Effector memory CD8-positive, alpha-beta T cell (primary cell): ENCODE measurements around the gene MBNL2.

ENCODE experiments used
- ATAC-seq: fragments of 150-1000 bp; cut with Tn5 transposase; replicated peaks from 2 replicates; pipeline ENCODE4 v1.10.0; 2021; ENCODE audit warnings: mild to moderate bottlenecking, moderate library complexity
- DNase-seq, 3 experiments: peaks; one replicate each; pipeline ENCODE4 v3.0.0; 2021
- H3K27ac Mint-ChIP-seq, 2 donors: one replicate each; pipeline ENCODE4 v1.8.0; 2022; ENCODE audit warnings: mild to moderate bottlenecking in 2 of 2, mixed read lengths in 2 of 2, moderate library complexity in 2 of 2
- H3K27me3 Mint-ChIP-seq, 2 donors: one replicate each; pipeline ENCODE4 v1.8.0; 2022; ENCODE audit warnings: mixed read lengths in 2 of 2
- H3K36me3 Mint-ChIP-seq: one replicate; pipeline ENCODE4 v1.8.0; 2022; ENCODE audit warnings: mild to moderate bottlenecking, moderate library complexity, mixed read lengths; ENCODE audit not compliant: insufficient read depth
- H3K4me1 Mint-ChIP-seq, 2 donors: one replicate each; pipeline ENCODE4 v1.8.0; 2022; ENCODE audit warnings: low read depth in 2 of 2, mixed read lengths in 2 of 2
- H3K4me3 Mint-ChIP-seq, 2 donors: one replicate each; pipeline ENCODE4 v1.8.0; 2022; ENCODE audit warnings: mild to moderate bottlenecking in 2 of 2, mixed read lengths in 2 of 2, moderate library complexity in 2 of 2
- H3K9me3 Mint-ChIP-seq, 2 donors: one replicate each; pipeline ENCODE4 v1.8.0; 2022; ENCODE audit warnings: mixed read lengths in 2 of 2

Gene MBNL2

GRCh38 chr13:97253581-97254293 is 31.6 kb downstream of the MBNL2 start:
- DNase-seq (no peak), ATAC-seq (no peak)
- Mint-ChIP-seq H3K4me3 (no peak overlapping the region), H3K36me3 (peaks cover 2% of the 10 kb centered on the region), H3K27ac (no peak overlapping the region), H3K4me1 (peaks cover 37 to 54% of the 10 kb centered on the region in 2 donors), H3K27me3 (no peaks in the 10 kb centered on the region), H3K9me3 (no peaks in the 10 kb centered on the region)

GRCh38 chr13:97254816-97255215 is 32.7 kb downstream of the MBNL2 start:
- no peak overlapping the region for H3K27ac Mint-ChIP-seq
- no peak overlapping the region for H3K4me3 Mint-ChIP-seq
- no peaks in the 10 kb centered on the region for H3K27me3 Mint-ChIP-seq
- H3K4me1 Mint-ChIP-seq = peaks cover 45 to 58% of the 10 kb centered on the region in 2 donors
- peaks cover 8% of the 10 kb centered on the region for H3K36me3 Mint-ChIP-seq
- no peak for ATAC-seq
- DNase-seq = no peak
- no peaks in the 10 kb centered on the region for H3K9me3 Mint-ChIP-seq

GRCh38 chr13:97255515-97256021 is 33.4 kb downstream of the MBNL2 start:
- Mint-ChIP-seq H3K4me3 (no peak overlapping the region), H3K27me3 (no peaks in the 10 kb centered on the region), H3K27ac (no peak overlapping the region), H3K4me1 (peaks cover 44 to 58% of the 10 kb centered on the region in 2 donors), H3K9me3 (no peaks in the 10 kb centered on the region), H3K36me3 (peaks cover 15% of the 10 kb centered on the region)
- no peak for ATAC-seq
- DNase-seq = no peak

GRCh38 chr13:97256343-97256783 is 34.2 kb downstream of the MBNL2 start:
- DNase-seq (no peak), ATAC-seq (no peak)
- H3K4me1 Mint-ChIP-seq = peaks cover 49 to 62% of the 10 kb centered on the region in 2 donors

GRCh38 chr13:97257228-97257755 is 35.2 kb downstream of the MBNL2 start:
- peak overlapping the region; percentile 87 to 95 for H3K27ac Mint-ChIP-seq
- peaks cover 58 to 71% of the 10 kb centered on the region in 2 donors for H3K4me1 Mint-ChIP-seq
- peaks cover 26% of the 10 kb centered on the region for H3K36me3 Mint-ChIP-seq
- no peaks in the 10 kb centered on the region for H3K27me3 Mint-ChIP-seq
- H3K4me3 Mint-ChIP-seq = peak overlapping the region; percentile 43 to 54
- no peaks in the 10 kb centered on the region for H3K9me3 Mint-ChIP-seq
- DNase-seq (no peak), ATAC-seq (no peak)

More at GRCh38 chr13:97256343-97256783, 34.2 kb downstream of the MBNL2 start:
- H3K36me3 Mint-ChIP-seq = peaks cover 22% of the 10 kb centered on the region
- no peak overlapping the region for H3K27ac Mint-ChIP-seq
- H3K27me3 Mint-ChIP-seq = no peaks in the 10 kb centered on the region
- H3K4me3 Mint-ChIP-seq = no peak overlapping the region
- H3K9me3 Mint-ChIP-seq = no peaks in the 10 kb centered on the region

GRCh38 chr13:97257800-97258799 is 36.0 kb downstream of the MBNL2 start:
- DNase-seq (peak in 2 of 3 experiments; percentile 18 to 25), ATAC-seq (peak; percentile 45)
- Mint-ChIP-seq H3K4me3 (peak overlapping the region; percentile 43 to 54), H3K27me3 (no peaks in the 10 kb centered on the region), H3K4me1 (peaks cover 61 to 72% of the 10 kb centered on the region in 2 donors), H3K27ac (peak overlapping the region; percentile 87 to 95), H3K9me3 (no peaks in the 10 kb centered on the region), H3K36me3 (peaks cover 26% of the 10 kb centered on the region)

- Mint-ChIP-seq H3K27me3 (no peaks in the 10 kb centered on the region), H3K36me3 (peaks cover 26% of the 10 kb centered on the region), H3K9me3 (no peaks in the 10 kb centered on the region), H3K4me1 (peaks cover 63 to 74% of the 10 kb centered on the region in 2 donors), H3K27ac (peak overlapping the region; percentile 87 to 95), H3K4me3 (no peak overlapping the region)
- ATAC-seq (no peak), DNase-seq (no peak)
These were observed 36.7 kb downstream of the MBNL2 start for GRCh38 chr13:97258801-97259200.

GRCh38 chr13:97259410-97259797 is 37.3 kb downstream of the MBNL2 start:
- ATAC-seq (no peak), DNase-seq (no peak)
- Mint-ChIP-seq H3K9me3 (no peaks in the 10 kb centered on the region), H3K27me3 (no peaks in the 10 kb centered on the region), H3K4me1 (peaks cover 63 to 75% of the 10 kb centered on the region in 2 donors), H3K36me3 (peaks cover 26% of the 10 kb centered on the region), H3K4me3 (no peak overlapping the region), H3K27ac (peak overlapping the region; percentile 87 to 95)

- Mint-ChIP-seq H3K36me3 (peaks cover 26% of the 10 kb centered on the region), H3K4me1 (peaks cover 62 to 73% of the 10 kb centered on the region in 2 donors), H3K27ac (peak overlapping the region; percentile 87 to 95), H3K4me3 (peak overlapping the region in 1 of 2 donors; percentile 36), H3K27me3 (no peaks in the 10 kb centered on the region), H3K9me3 (no peaks in the 10 kb centered on the region)
- DNase-seq (no peak), ATAC-seq (no peak)
These were observed 37.9 kb downstream of the MBNL2 start for GRCh38 chr13:97259798-97260714.

GRCh38 chr13:97261254-97262005 is 39.3 kb downstream of the MBNL2 start:
- Mint-ChIP-seq H3K27ac (peak overlapping the region; percentile 87 to 95), H3K27me3 (no peaks in the 10 kb centered on the region), H3K9me3 (no peaks in the 10 kb centered on the region), H3K4me1 (peaks cover 57 to 63% of the 10 kb centered on the region in 2 donors), H3K36me3 (peaks cover 26% of the 10 kb centered on the region), H3K4me3 (peak overlapping the region; percentile 34 to 69)
- ATAC-seq (peak; percentile 78), DNase-seq (peak in 2 of 3 experiments; percentile 26 to 43)

GRCh38 chr13:97262058-97262457 is 39.9 kb downstream of the MBNL2 start:
- no peaks in the 10 kb centered on the region for H3K27me3 Mint-ChIP-seq
- H3K36me3 Mint-ChIP-seq = peaks cover 29% of the 10 kb centered on the region
- H3K9me3 Mint-ChIP-seq = no peaks in the 10 kb centered on the region
- peak overlapping the region; percentile 34 to 69 for H3K4me3 Mint-ChIP-seq
- peak; percentile 61 for ATAC-seq
- H3K27ac Mint-ChIP-seq = peak overlapping the region; percentile 87 to 95
- peak in 2 of 3 experiments; percentile 30 to 35 for DNase-seq
- peaks cover 53 to 56% of the 10 kb centered on the region in 2 donors for H3K4me1 Mint-ChIP-seq

GRCh38 chr13:97263160-97263559 is 41.0 kb downstream of the MBNL2 start:
- DNase-seq = no peak
- peaks cover 46 to 54% of the 10 kb centered on the region in 2 donors for H3K4me1 Mint-ChIP-seq
- no peak for ATAC-seq
- peak overlapping the region; percentile 39 to 62 for H3K27ac Mint-ChIP-seq
- no peak overlapping the region for H3K4me3 Mint-ChIP-seq
- H3K36me3 Mint-ChIP-seq = peaks cover 30% of the 10 kb centered on the region
- no peaks in the 10 kb centered on the region for H3K27me3 Mint-ChIP-seq
- no peaks in the 10 kb centered on the region for H3K9me3 Mint-ChIP-seq
